Hepatic stellate cell (primary cell): ENCODE results near the gene PLEKHA1.

Experiments used
- DNase-seq: peaks from one replicate; pipeline ENCODE4 v3.0.0; 2011; ENCODE audit warnings: low spot score

The PLEKHA1 gene

DNA sequence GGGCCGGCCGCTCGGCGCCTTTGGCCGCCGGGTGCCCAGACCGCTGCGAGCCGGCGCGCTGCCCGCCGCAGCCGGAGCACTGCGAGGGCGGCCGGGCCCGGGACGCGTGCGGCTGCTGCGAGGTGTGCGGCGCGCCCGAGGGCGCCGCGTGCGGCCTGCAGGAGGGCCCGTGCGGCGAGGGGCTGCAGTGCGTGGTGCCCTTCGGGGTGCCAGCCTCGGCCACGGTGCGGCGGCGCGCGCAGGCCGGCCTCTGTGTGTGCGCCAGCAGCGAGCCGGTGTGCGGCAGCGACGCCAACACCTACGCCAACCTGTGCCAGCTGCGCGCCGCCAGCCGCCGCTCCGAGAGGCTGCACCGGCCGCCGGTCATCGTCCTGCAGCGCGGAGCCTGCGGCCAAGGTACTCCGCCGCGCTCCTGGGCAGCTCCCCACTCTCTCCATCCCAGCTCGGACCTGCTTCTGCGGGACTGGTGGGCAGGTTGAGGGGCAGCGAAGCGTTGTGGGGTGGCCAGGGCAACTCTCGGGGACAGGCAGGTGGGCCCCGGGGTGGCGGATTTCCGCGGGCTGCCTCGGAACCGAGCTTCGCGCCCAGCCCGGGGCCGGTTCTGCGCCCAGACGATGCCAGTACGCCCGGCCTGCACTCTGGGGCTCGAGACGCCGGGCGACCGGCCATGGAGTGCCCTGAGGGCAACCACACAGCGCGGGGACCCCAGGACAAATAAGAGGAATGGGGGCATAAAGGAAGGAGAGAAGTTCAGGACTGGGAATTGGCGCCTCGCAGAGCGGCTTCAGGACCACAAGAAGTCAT is 87.4 kb downstream of the PLEKHA1 start:
- no peak for DNase-seq

- DNase-seq: peak; percentile 46
Measured at GRCh38 chr10:122462533-122463465, 88.3 kb downstream of the PLEKHA1 start.

GRCh38 chr10:122463466-122464249 is 89.2 kb downstream of the PLEKHA1 start:
- DNase-seq: no peak

DNA sequence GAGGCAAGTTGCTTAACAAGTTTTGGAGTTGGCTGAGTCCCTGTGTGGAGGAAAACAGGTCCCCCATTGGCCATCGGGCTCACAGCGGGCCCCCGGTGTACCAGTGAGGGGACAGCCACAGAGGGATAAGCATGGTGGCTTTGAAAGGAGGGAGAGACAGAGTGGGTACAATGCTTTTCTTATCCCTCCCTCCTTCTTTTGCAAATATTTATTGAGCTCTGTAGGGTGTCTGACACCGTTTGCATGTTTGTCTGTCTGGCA is 89.7 kb downstream of the PLEKHA1 start:
- DNase-seq: no peak

- DNase-seq: no peak
Measured at GRCh38 chr10:122464586-122464985, 90.1 kb downstream of the PLEKHA1 start.

- no peak for DNase-seq
Measured at GRCh38 chr10:122465401-122466040, 91.0 kb downstream of the PLEKHA1 start.

- no peak for DNase-seq
Measured at GRCh38 chr10:122466951-122467381, 92.5 kb downstream of the PLEKHA1 start.

DNA sequence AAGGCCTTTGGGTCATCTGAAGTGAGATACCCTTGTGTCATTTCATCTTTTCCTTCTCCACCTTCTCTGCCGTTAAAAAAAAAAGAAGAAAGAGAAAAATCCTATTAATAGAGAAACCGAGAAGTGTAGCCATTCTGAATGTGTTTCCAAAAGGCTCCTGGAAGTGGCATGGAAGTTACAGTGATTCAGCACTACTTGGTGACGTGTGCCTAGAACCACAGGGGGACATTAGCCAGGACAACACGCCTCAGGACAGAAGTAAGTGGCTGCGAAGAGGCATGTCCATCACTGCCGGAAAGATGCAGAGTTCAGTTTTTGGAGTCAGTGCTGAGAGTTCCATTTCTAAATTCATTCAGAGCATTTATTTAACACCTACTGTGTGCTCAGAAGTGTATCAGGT is 93.2 kb downstream of the PLEKHA1 start:
- DNase-seq: no peak

- no peak for DNase-seq
Measured at GRCh38 chr10:122468307-122468925, 93.9 kb downstream of the PLEKHA1 start.

DNA sequence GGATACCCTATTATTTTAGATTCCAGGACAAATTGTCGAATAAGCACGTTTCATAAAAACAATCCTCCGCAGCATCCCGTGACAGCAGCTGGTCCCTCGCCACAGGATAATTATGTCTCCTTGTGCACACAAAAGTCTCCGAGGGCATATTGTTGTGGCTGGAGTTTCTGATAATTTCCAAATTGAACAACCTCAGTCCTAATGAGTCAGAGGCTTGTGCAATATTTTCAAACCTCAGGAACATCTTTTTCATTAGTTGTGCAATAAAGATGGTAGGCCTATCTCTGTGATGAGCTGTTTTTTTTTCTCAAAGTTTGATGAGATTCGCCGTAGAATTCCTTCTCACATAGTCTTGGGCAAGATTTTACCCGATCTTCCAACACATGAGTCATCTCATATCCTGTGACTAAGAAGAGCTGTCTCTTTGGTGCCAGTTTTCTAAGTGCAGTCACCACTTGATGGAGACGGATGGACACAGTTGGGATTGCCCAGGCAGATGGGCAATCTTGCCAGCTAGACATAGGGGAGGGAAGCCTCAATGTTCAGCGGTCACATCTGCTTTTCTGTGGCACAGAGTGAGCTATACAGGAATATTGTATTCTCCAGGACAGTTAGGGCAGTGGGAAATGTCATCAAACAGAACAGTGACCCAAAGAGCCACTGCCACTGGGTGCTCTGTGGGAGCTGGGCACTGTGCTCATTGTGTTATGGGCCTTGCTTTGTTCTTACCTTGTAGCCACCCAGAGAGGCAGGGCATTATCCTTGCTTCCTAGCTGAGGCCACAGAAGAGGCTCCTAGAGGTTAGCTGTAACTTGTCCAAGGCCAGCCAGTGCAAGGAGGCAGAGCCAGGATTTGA is 94.6 kb downstream of the PLEKHA1 start:
- DNase-seq: peak; percentile 69

DNA sequence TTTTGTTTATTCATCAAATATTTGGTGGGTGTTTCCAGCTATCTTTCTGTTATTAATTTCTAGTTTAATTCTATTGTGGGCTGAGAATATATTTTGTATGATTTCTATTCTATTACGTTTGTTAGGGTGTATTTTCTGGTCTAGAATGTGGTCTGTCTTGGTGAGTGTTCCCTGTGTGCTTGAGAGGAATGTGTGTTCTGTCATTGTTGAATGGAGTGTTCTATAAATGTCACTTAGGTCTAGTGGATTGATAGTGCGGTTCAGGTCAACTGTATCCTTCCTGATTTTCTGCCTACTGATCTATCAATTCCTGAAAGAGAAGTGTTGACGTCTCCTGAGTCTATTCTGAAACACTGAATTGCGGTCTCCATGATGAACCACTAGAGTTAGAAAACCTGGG is 95.3 kb downstream of the PLEKHA1 start:
- no peak for DNase-seq

DNA sequence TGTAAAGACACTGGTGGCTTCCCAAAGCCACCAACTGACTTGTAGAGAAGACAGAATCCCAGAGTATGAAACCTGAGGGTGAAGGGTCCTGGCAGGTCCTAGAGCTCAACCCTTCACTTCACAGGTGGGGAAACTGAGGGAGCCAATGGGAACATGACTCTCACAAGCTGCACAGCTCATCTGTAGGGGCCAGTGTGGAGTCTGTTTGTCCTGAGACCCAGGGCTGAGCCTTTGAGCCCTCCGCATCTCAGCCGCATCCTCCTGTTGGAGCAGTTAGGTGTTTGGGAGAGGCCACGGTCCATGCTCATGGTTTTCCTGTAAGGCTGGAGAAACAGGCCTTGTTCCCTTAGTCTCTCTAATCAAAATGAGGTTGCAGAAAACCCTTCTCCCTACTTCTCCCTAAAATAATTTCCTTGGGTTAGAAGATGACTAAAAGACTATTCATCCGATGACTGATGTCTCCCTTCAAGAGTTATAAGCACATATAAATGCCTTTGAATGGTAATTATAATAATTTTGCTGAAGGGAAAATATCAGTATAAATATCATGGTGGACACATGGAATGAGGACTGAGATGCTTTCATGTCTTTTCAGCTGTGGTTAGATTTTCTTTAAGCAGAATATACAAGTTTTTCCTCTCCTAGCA is 97.1 kb downstream of the PLEKHA1 start:
- DNase-seq: no peak

DNA sequence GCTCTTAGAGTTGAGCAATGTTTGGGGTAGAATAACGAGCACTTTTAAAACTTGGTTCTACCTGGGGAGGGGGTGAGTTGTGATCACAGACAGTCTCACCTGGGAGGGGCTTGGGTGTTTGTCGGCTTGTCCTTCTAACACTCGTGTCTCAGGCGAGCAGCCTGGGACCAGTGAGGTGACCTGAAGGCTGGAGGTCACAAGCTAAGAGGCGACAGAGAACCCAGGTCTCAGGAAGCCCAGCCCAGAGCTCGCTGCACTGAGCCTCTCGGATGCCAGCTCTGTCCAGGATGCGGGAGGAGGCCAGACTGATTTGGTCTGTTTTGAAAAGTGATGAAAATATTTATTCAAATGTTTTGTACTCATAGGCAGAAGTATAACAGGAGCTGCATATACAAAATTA is 98.6 kb downstream of the PLEKHA1 start:
- DNase-seq: no peak

DNA sequence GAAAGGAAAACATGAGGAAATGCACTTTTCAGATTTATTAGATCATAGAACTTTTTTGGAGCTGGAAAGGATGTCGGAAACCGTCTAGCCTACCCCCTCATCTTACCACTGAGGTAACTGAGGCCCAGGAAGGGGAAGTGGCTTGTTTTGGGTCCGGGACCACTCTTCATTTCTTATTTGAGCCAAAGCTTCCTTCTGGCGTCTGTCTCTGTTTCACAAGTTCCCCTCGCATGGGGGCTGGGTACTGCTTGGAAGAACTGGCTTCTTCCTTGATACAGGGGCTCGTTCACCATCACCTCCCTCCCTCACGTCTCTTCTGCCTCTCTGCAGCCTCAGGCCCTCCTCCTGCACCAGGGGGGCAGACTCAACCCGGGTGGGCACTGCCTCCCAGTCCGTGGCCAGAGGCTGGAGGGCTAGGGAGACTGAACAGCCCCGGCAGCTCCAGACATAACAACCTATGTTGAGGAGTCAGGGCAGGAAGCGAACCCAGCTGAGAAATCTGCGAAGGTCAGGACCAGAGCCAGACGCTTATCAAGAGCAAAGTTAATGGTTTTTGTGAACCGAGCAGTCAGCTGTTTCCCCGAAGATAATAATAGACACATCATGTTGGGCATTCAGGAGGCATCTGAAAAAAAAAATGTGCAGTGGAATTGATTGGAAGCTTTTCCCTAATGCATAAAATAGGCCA is 99.8 kb downstream of the PLEKHA1 start:
- no peak for DNase-seq

- DNase-seq: no peak
Measured at GRCh38 chr10:122475100-122475499, 100.6 kb downstream of the PLEKHA1 start.

- DNase-seq: no peak
Measured at GRCh38 chr10:122475591-122476332, 101.3 kb downstream of the PLEKHA1 start.

GRCh38 chr10:122476333-122476695 is 101.8 kb downstream of the PLEKHA1 start:
- DNase-seq: no peak

- no peak for DNase-seq
Measured at GRCh38 chr10:122477436-122477835, 102.9 kb downstream of the PLEKHA1 start.

GRCh38 chr10:122478971-122479370 is 104.5 kb downstream of the PLEKHA1 start:
- no peak for DNase-seq
